Renal pelvis (tissue), 4 donors: ENCODE measurements around the gene KIF1A. TPM values are rescaled to one million over a fixed set of nuclear protein-coding genes. Genes with fewer than 3 reads are reported as not detected.
"Not testable (repeated sequence)": the region's sequence is repeated elsewhere in the genome, so short reads cannot be mapped to it uniquely, and the experiment has no call there.

ENCODE experiments used
- DNase-seq: peaks from one replicate; pipeline ENCODE4 v3.0.0-alpha.2; 2013
- polyA plus RNA-seq, 3 donors: library from polyadenylated mRNA; unstranded; fragments of 120-200 nt; gene quantifications; one replicate each; pipeline ENCODE4 v1.2.1, GENCODE V29; 2013; ENCODE audit not compliant: insufficient read length in 3 of 3

Gene KIF1A
- polyA plus RNA-seq, 3 donors: 12.3 to 17.8 (median 14.7) TPM

- no peak for DNase-seq
These were observed 30.0 kb upstream of the KIF1A start for GRCh38 chr2:240850026-240850425.

GRCh38 chr2:240848900-240849680 lies 29.1 kb upstream of the KIF1A start:
- no peak for DNase-seq

GRCh38 chr2:240847817-240848216 lies 27.8 kb upstream of the KIF1A start:
- DNase-seq: no peak

- no peak for DNase-seq
These were observed 27.0 kb upstream of the KIF1A start for GRCh38 chr2:240846873-240847595.

GRCh38 chr2:240846309-240846708 lies 26.3 kb upstream of the KIF1A start:
- DNase-seq: not testable (repeated sequence)

GRCh38 chr2:240840435-240841060 lies 20.5 kb upstream of the KIF1A start:
- DNase-seq: peak; percentile 82

- DNase-seq: no peak
These were observed 19.4 kb upstream of the KIF1A start for GRCh38 chr2:240839152-240840143.

- DNase-seq: no peak
These were observed 17.6 kb upstream of the KIF1A start for GRCh38 chr2:240837621-240838020.

- DNase-seq: no peak
These were observed 16.9 kb upstream of the KIF1A start for GRCh38 chr2:240836781-240837467.

GRCh38 chr2:240835528-240835927 lies 15.5 kb upstream of the KIF1A start:
- DNase-seq: no peak

GRCh38 chr2:240834377-240834975 lies 14.5 kb upstream of the KIF1A start:
- DNase-seq: no peak

- DNase-seq: no peak
These were observed 13.8 kb upstream of the KIF1A start for GRCh38 chr2:240833724-240834285.

- no peak for DNase-seq
These were observed 13.0 kb upstream of the KIF1A start for GRCh38 chr2:240832921-240833494.

- peak; percentile 90 for DNase-seq
These were observed 12.2 kb upstream of the KIF1A start for GRCh38 chr2:240832205-240832727.

GRCh38 chr2:240831594-240832204 lies 11.7 kb upstream of the KIF1A start:
- DNase-seq: no peak

- no peak for DNase-seq
These were observed 5.5 kb upstream of the KIF1A start for GRCh38 chr2:240825476-240825875.

- DNase-seq: no peak
These were observed 3.7 kb upstream of the KIF1A start for GRCh38 chr2:240823449-240824336.

GRCh38 chr2:240822280-240822847 lies 2.3 kb upstream of the KIF1A start:
- no peak for DNase-seq
